ENCODE data around the gene FSD1.
"Not testable (repeated sequence)": the region's sequence is repeated elsewhere in the genome, so short reads cannot be mapped to it uniquely, and the experiment has no call there.

Gene FSD1

GRCh38 chr19:4304538-4305256 is at the start of gene FSD1:
TSS of gene FSD1 (plus strand) at chr19:4304598. CDS start at chr19:4304747, 149 bp downstream.
- DNase-seq, result peak; percentile 74

GRCh38 chr19:4256563-4256962 is 47.8 kb upstream of the FSD1 start:
- no peak for DNase-seq

- no peak for DNase-seq
Observed at GRCh38 chr19:4257025-4257424, 47.4 kb upstream of the FSD1 start.

GRCh38 chr19:4258181-4258580 is 46.2 kb upstream of the FSD1 start:
- DNase-seq, result no peak

- DNase-seq, result no peak
Observed at GRCh38 chr19:4260613-4261191, 43.7 kb upstream of the FSD1 start.

- no peak for DNase-seq
Observed at GRCh38 chr19:4264812-4265211, 39.6 kb upstream of the FSD1 start.

GRCh38 chr19:4266253-4267000 is 38.0 kb upstream of the FSD1 start:
- no peak for DNase-seq

- DNase-seq, result peak; percentile 62
Observed at GRCh38 chr19:4267101-4267900, 37.1 kb upstream of the FSD1 start.

GRCh38 chr19:4267901-4268815 is 36.2 kb upstream of the FSD1 start:
- DNase-seq, result no peak

- DNase-seq, result no peak
Observed at GRCh38 chr19:4268816-4269430, 35.5 kb upstream of the FSD1 start.

GRCh38 chr19:4272894-4273293 is 31.5 kb upstream of the FSD1 start:
- no peak for DNase-seq

- DNase-seq, result not testable (repeated sequence)
Observed at GRCh38 chr19:4274321-4274686, 30.1 kb upstream of the FSD1 start.

GRCh38 chr19:4277191-4277696 is 27.2 kb upstream of the FSD1 start:
- peak; percentile 20 for DNase-seq

GRCh38 chr19:4278010-4278409 is 26.4 kb upstream of the FSD1 start:
- no peak for DNase-seq

GRCh38 chr19:4278419-4279266 is 25.8 kb upstream of the FSD1 start, which contains the start of gene SHD:
TSS of gene SHD (plus strand) at chr19:4279266. CDS start at chr19:4280064, 798 bp downstream.
- DNase-seq, result no peak

GRCh38 chr19:4279267-4279529 is 25.2 kb upstream of the FSD1 start:
- no peak for DNase-seq

GRCh38 chr19:4279530-4280422 is 24.6 kb upstream of the FSD1 start:
- no peak for DNase-seq

GRCh38 chr19:4284176-4284958 is 20.0 kb upstream of the FSD1 start:
- peak; percentile 41 for DNase-seq

- DNase-seq, result no peak
Observed at GRCh38 chr19:4284974-4285373, 19.4 kb upstream of the FSD1 start.
